ENCODE results near the gene MMS19. TPM values are rescaled to one million over a fixed set of nuclear protein-coding genes. Genes with fewer than 3 reads are reported as not detected.
"Not testable (repeated sequence)": the region's sequence is repeated elsewhere in the genome, so short reads cannot be mapped to it uniquely, and the experiment has no call there.

Gene MMS19
- total RNA-seq, 1 donor from 2014 or later: 37.7 TPM

GRCh38 chr10:97479939-97480338 lies 18.3 kb downstream of the MMS19 start:
- no peak for ATAC-seq
- intact Hi-C loops (cut with DNase I): no loop called here
- DNase-seq (ENCODE audit: missing footprints): no peak

GRCh38 chr10:97479410-97479809 lies 18.8 kb downstream of the MMS19 start:
- DNase-seq (ENCODE audit: missing footprints); ATAC-seq; intact Hi-C loops (cut with DNase I): not testable (repeated sequence)

GRCh38 chr10:97475936-97476594 lies 22.2 kb downstream of the MMS19 start:
- ATAC-seq (peak; percentile 86), DNase-seq (ENCODE audit: missing footprints) (no peak)
- intact Hi-C loops (cut with DNase I): no loop called here

- ATAC-seq: no peak
Observed at GRCh38 chr10:97474918-97475317, 23.3 kb downstream of the MMS19 start.

GRCh38 chr10:97468781-97469180 lies 29.4 kb downstream of the MMS19 start:
- intact Hi-C loops (cut with DNase I); DNase-seq (ENCODE audit: missing footprints): not testable (repeated sequence)

More at GRCh38 chr10:97474918-97475317, 23.3 kb downstream of the MMS19 start:
- intact Hi-C loops (cut with DNase I): no loop called here
- DNase-seq (ENCODE audit: missing footprints): no peak

GRCh38 chr10:97468162-97468561 lies 30.1 kb downstream of the MMS19 start:
- ATAC-seq: no peak
- intact Hi-C loops (cut with DNase I): no loop called here
- no peak for DNase-seq (ENCODE audit: missing footprints)

More at GRCh38 chr10:97468781-97469180, 29.4 kb downstream of the MMS19 start:
- not testable (repeated sequence) for ATAC-seq

GRCh38 chr10:97466755-97467154 lies 31.5 kb downstream of the MMS19 start:
- intact Hi-C loops (cut with DNase I): no loop called here
- DNase-seq (ENCODE audit: missing footprints) (no peak), ATAC-seq (no peak)

- intact Hi-C loops (cut with DNase I): no loop called here
- ATAC-seq (no peak), DNase-seq (ENCODE audit: missing footprints) (no peak)
Observed at GRCh38 chr10:97465982-97466381, 32.2 kb downstream of the MMS19 start.

GRCh38 chr10:97464226-97464625 lies 34.0 kb downstream of the MMS19 start:
- intact Hi-C loops (cut with DNase I): loop anchor here (5.0 kb wide), 2 partner anchors 33 to 148 kb away; partner anchors contain the start of genes MMS19 and UBTD1
- no peak for ATAC-seq

GRCh38 chr10:97463363-97464132 lies 34.7 kb downstream of the MMS19 start:
- intact Hi-C loops (cut with DNase I): loop anchor here (1.0 to 5.0 kb wide), 3 partner anchors 34 to 149 kb away; partner anchors contain the start of genes MMS19 and UBTD1
- DNase-seq (ENCODE audit: missing footprints): no peak
- ATAC-seq: peak; percentile 37

More at GRCh38 chr10:97464226-97464625, 34.0 kb downstream of the MMS19 start:
- DNase-seq (ENCODE audit: missing footprints): no peak

- ATAC-seq: no peak
- intact Hi-C loops (cut with DNase I): loop anchor here (5.0 kb wide), 2 partner anchors 35 to 150 kb away; partner anchors contain the start of genes MMS19 and UBTD1
- DNase-seq (ENCODE audit: missing footprints): no peak
Observed at GRCh38 chr10:97462309-97462708, 35.9 kb downstream of the MMS19 start.

GRCh38 chr10:97459933-97460332 lies 38.3 kb downstream of the MMS19 start:
- intact Hi-C loops (cut with DNase I): loop anchor here (5.0 kb wide), 2 partner anchors 37 to 152 kb away; partner anchors contain the start of genes MMS19 and UBTD1
- no peak for ATAC-seq
- no peak for DNase-seq (ENCODE audit: missing footprints)

GRCh38 chr10:97459111-97459510 lies 39.1 kb downstream of the MMS19 start:
- ATAC-seq: no peak
- DNase-seq (ENCODE audit: missing footprints): no peak
- intact Hi-C loops (cut with DNase I): no loop called here

GRCh38 chr10:97456686-97457065 lies 41.5 kb downstream of the MMS19 start:
- DNase-seq (ENCODE audit: missing footprints): no peak
- intact Hi-C loops (cut with DNase I): no loop called here
- no peak for ATAC-seq

- intact Hi-C loops (cut with DNase I): no loop called here
- ATAC-seq (no peak), DNase-seq (ENCODE audit: missing footprints) (no peak)
Observed at GRCh38 chr10:97456034-97456685, 42.1 kb downstream of the MMS19 start.

- DNase-seq (ENCODE audit: missing footprints) (no peak), ATAC-seq (peak; percentile 49)
- intact Hi-C loops (cut with DNase I): no loop called here
Observed at GRCh38 chr10:97454330-97455036, 43.7 kb downstream of the MMS19 start.

- ATAC-seq: no peak
- DNase-seq (ENCODE audit: missing footprints): no peak
- intact Hi-C loops (cut with DNase I): no loop called here
Observed at GRCh38 chr10:97452352-97452751, 45.9 kb downstream of the MMS19 start.

GRCh38 chr10:97451605-97452004 lies 46.6 kb downstream of the MMS19 start:
- DNase-seq (ENCODE audit: missing footprints) (no peak), ATAC-seq (no peak)
- intact Hi-C loops (cut with DNase I): no loop called here

- intact Hi-C loops (cut with DNase I): no loop called here
- no peak for ATAC-seq
Observed at GRCh38 chr10:97450828-97451227, 47.4 kb downstream of the MMS19 start.

More at GRCh38 chr10:97450828-97451227, 47.4 kb downstream of the MMS19 start:
- no peak for DNase-seq (ENCODE audit: missing footprints)
